GM19193 (cell line): ENCODE measurements around the gene TMEM184B.

Source experiments
- POLR2A ChIP-seq: IDR thresholded peaks from 4 replicates; pipeline ENCODE4 v1.6.1; 2011; ENCODE audit not compliant: insufficient read depth, insufficient read length; ENCODE audit errors: extremely low read depth

TMEM184B gene

GRCh38 chr22:38312261-38312800 lies 39.5 kb upstream of the TMEM184B start:
- no peak for TF ChIP-seq POLR2A

GRCh38 chr22:38311323-38311620 lies 38.5 kb upstream of the TMEM184B start:
- TF ChIP-seq POLR2A = no peak

GRCh38 chr22:38310518-38311322 lies 37.9 kb upstream of the TMEM184B start:
- TF ChIP-seq POLR2A = no peak

- TF ChIP-seq POLR2A = no peak
Measured at GRCh38 chr22:38309614-38310517, 37.1 kb upstream of the TMEM184B start.

- TF ChIP-seq POLR2A = no peak
Measured at GRCh38 chr22:38308791-38309498, 36.1 kb upstream of the TMEM184B start.

- no peak for TF ChIP-seq POLR2A
Measured at GRCh38 chr22:38305471-38306448, 33.0 kb upstream of the TMEM184B start.

GRCh38 chr22:38304526-38304925 lies 31.7 kb upstream of the TMEM184B start:
- TF ChIP-seq POLR2A = no peak

GRCh38 chr22:38303974-38304373 lies 31.2 kb upstream of the TMEM184B start:
- no peak for TF ChIP-seq POLR2A

- TF ChIP-seq POLR2A = no peak
Measured at GRCh38 chr22:38302906-38303305, 30.1 kb upstream of the TMEM184B start.

GRCh38 chr22:38300946-38301345 lies 28.1 kb upstream of the TMEM184B start:
- TF ChIP-seq POLR2A = no peak

GRCh38 chr22:38300197-38300945 lies 27.6 kb upstream of the TMEM184B start:
- no peak for TF ChIP-seq POLR2A

GRCh38 chr22:38299770-38300102 lies 26.9 kb upstream of the TMEM184B start:
- no peak for TF ChIP-seq POLR2A

GRCh38 chr22:38298312-38299005 lies 25.6 kb upstream of the TMEM184B start:
- no peak for TF ChIP-seq POLR2A
